HEK293 (cell line): ENCODE results near the gene DNAJC17.

Source experiments
- BCL11A ChIP-seq: fragments of 450-650 bp; formaldehyde crosslinking; IDR thresholded peaks from 2 replicates; pipeline ENCODE4 v1.5.1; 2016; ENCODE audit warnings: low read depth, missing biosample characterization, missing genetic modification characterization
- ZBTB20 ChIP-seq: fragments of 450-650 bp; formaldehyde crosslinking; IDR thresholded peaks from 2 replicates; pipeline ENCODE4 v1.5.1; 2016; ENCODE audit warnings: missing biosample characterization, missing genetic modification characterization
- TF ChIP-seq, protein P1 (sequence below): fragments of 450-650 bp; formaldehyde crosslinking; IDR thresholded peaks from 2 replicates; pipeline ENCODE4 v1.5.1; 2016; ENCODE audit warnings: missing biosample characterization, missing genetic modification characterization

DNA sequence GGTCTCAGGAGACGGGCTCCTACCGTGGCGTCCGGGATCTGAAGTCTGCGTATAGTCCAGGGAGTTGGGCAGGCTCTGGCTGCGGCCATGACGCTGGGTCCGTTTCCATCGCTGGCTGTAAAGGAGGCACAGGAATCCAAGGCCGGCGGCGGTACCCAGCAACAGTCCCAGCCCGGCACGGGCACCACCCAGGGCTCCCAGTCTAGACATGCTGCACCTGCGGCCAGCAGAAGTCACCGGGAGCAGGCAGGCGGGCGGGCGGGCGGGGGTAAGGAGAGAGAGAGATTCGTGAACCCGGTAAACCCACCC lies 52.7 kb downstream of the DNAJC17 start:
- no peak for TF ChIP-seq BCL11A (tag by site-specific recombination)
- no peak for TF ChIP-seq ZBTB20 (tag by site-specific recombination)
- TF ChIP-seq, protein P1, sequence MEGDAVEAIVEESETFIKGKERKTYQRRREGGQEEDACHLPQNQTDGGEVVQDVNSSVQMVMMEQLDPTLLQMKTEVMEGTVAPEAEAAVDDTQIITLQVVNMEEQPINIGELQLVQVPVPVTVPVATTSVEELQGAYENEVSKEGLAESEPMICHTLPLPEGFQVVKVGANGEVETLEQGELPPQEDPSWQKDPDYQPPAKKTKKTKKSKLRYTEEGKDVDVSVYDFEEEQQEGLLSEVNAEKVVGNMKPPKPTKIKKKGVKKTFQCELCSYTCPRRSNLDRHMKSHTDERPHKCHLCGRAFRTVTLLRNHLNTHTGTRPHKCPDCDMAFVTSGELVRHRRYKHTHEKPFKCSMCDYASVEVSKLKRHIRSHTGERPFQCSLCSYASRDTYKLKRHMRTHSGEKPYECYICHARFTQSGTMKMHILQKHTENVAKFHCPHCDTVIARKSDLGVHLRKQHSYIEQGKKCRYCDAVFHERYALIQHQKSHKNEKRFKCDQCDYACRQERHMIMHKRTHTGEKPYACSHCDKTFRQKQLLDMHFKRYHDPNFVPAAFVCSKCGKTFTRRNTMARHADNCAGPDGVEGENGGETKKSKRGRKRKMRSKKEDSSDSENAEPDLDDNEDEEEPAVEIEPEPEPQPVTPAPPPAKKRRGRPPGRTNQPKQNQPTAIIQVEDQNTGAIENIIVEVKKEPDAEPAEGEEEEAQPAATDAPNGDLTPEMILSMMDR (tag by site-specific recombination) = no peak
